Measurements from ENCODE around the gene G0S2. TPM values are rescaled to one million over a fixed set of nuclear protein-coding genes. Genes with fewer than 3 reads are reported as not detected.

The G0S2 gene
- total and polyA plus RNA-seq, 4 donors: 44.6 to 696 (median 63.9) TPM

GRCh38 chr1:209667708-209668107 lies 7.5 kb upstream of the G0S2 start:
- Histone ChIP-seq H3K9ac (ENCODE audit: insufficient read depth in 1 of 2, low read length in 2 of 2) (no peak overlapping the region), H3K27ac (ENCODE audit: low read depth in 1 of 2, low read length in 1 of 2) (no peak overlapping the region), H3K9me3 (ENCODE audit: control insufficient read depth in 4 of 4, insufficient read depth in 3 of 4, low read length in 3 of 4) (peaks cover 0 to 3% (median 0%) of the 10 kb centered on the region in 4 donors), H3K27me3 (ENCODE audit: control insufficient read depth in 3 of 3, insufficient read depth in 3 of 3, low read length in 2 of 3) (no peaks in the 10 kb centered on the region), H3K36me3 (ENCODE audit: control insufficient read depth in 4 of 4, insufficient read depth in 4 of 4, low read length in 4 of 4) (no peaks in the 10 kb centered on the region), H3K4me3 (no peak overlapping the region), H3K4me1 (ENCODE audit: control insufficient read depth in 5 of 5, insufficient read depth in 5 of 5, low read length in 5 of 5) (peaks cover 0 to 6% (median 0%) of the 10 kb centered on the region in 5 donors)
- no peak for ATAC-seq (ENCODE audit: insufficient read depth, low FRiP score)
- 85 to 88% methylated on average over 4 of the region's 4 CpGs for WGBS, 2 donors
- DNase-seq: no peak
- no peak for TF ChIP-seq CTCF (IDR thresholded peaks at IDR 0.05; ENCODE audit: control extremely low read depth, extremely low read depth)

GRCh38 chr1:209670441-209671082 lies 4.7 kb upstream of the G0S2 start:
- WGBS, 2 donors: 77 to 100% methylated on average over 1 of the region's 1 CpG
- Histone ChIP-seq H3K9ac (ENCODE audit: insufficient read depth in 1 of 2, low read length in 2 of 2) (no peak overlapping the region), H3K4me1 (ENCODE audit: control insufficient read depth in 5 of 5, insufficient read depth in 5 of 5, low read length in 5 of 5) (peaks cover 6 to 18% (median 7%) of the 10 kb centered on the region in 5 donors), H3K9me3 (ENCODE audit: control insufficient read depth in 4 of 4, insufficient read depth in 3 of 4, low read length in 3 of 4) (peaks cover 0 to 3% (median 0%) of the 10 kb centered on the region in 4 donors), H3K36me3 (ENCODE audit: control insufficient read depth in 4 of 4, insufficient read depth in 4 of 4, low read length in 4 of 4) (no peaks in the 10 kb centered on the region), H3K27ac (ENCODE audit: low read depth in 1 of 2, low read length in 1 of 2) (no peak overlapping the region), H3K27me3 (ENCODE audit: control insufficient read depth in 3 of 3, insufficient read depth in 3 of 3, low read length in 2 of 3) (no peaks in the 10 kb centered on the region), H3K4me3 (no peak overlapping the region)
- TF ChIP-seq CTCF (IDR thresholded peaks at IDR 0.05; ENCODE audit: control extremely low read depth, extremely low read depth): no peak
- ATAC-seq (ENCODE audit: insufficient read depth, low FRiP score) (no peak), DNase-seq (no peak)

- Histone ChIP-seq H3K9me3 (ENCODE audit: control insufficient read depth in 4 of 4, insufficient read depth in 3 of 4, low read length in 3 of 4) (peaks cover 0 to 3% (median 0%) of the 10 kb centered on the region in 4 donors), H3K36me3 (ENCODE audit: control insufficient read depth in 4 of 4, insufficient read depth in 4 of 4, low read length in 4 of 4) (peaks cover 0 to 3% (median 1%) of the 10 kb centered on the region in 4 donors), H3K27me3 (ENCODE audit: control insufficient read depth in 3 of 3, insufficient read depth in 3 of 3, low read length in 2 of 3) (no peaks in the 10 kb centered on the region), H3K27ac (ENCODE audit: low read depth in 1 of 2, low read length in 1 of 2) (peak overlapping the region in 1 of 2 donors; percentile 59), H3K4me1 (ENCODE audit: control insufficient read depth in 5 of 5, insufficient read depth in 5 of 5, low read length in 5 of 5) (peaks cover 8 to 33% (median 15%) of the 10 kb centered on the region in 5 donors), H3K9ac (ENCODE audit: insufficient read depth in 1 of 2, low read length in 2 of 2) (no peak overlapping the region), H3K4me3 (no peak overlapping the region)
- DNase-seq (no peak), ATAC-seq (ENCODE audit: insufficient read depth, low FRiP score) (no peak)
- TF ChIP-seq CTCF (IDR thresholded peaks at IDR 0.05; ENCODE audit: control extremely low read depth, extremely low read depth): no peak
- 32 to 54% methylated on average over 5 of the region's 5 CpGs for whole genome bisulfite sequencing, 2 donors
Observed at GRCh38 chr1:209672705-209673630, 2.2 kb upstream of the G0S2 start.
